Mucosa of stomach (tissue), 1 donor: ENCODE data around the gene ERCC1.
"Not testable (repeated sequence)": the region's sequence is repeated elsewhere in the genome, so short reads cannot be mapped to it uniquely, and the experiment has no call there.

ENCODE experiments used
- H3K27me3 ChIP-seq: one replicate; pipeline ENCODE4 v1.7.0; 2013; ENCODE audit warnings: mild to moderate bottlenecking, low read length; ENCODE audit not compliant: control insufficient read depth, insufficient read depth
- H3K36me3 ChIP-seq: one replicate; pipeline ENCODE4 v1.7.0; 2013; ENCODE audit warnings: low read length; ENCODE audit not compliant: control insufficient read depth, insufficient read depth
- H3K4me1 ChIP-seq: one replicate; pipeline ENCODE4 v1.7.0; 2013; ENCODE audit warnings: mild to moderate bottlenecking, low read length; ENCODE audit not compliant: control insufficient read depth, insufficient read depth
- H3K4me3 ChIP-seq: one replicate; pipeline ENCODE4 v1.7.0; 2013; ENCODE audit warnings: low read length
- H3K9ac ChIP-seq: one replicate; pipeline ENCODE4 v1.7.0; 2013; ENCODE audit warnings: mild to moderate bottlenecking, low read length, moderate library complexity
- H3K9me3 ChIP-seq: one replicate; pipeline ENCODE4 v1.7.0; 2013; ENCODE audit warnings: mild to moderate bottlenecking, low read length, moderate library complexity; ENCODE audit not compliant: control insufficient read depth
- donor health status: Pancreatic carcinoma.

The ERCC1 gene

GRCh38 chr19:45421947-45422498 is 1.7 kb downstream of the ERCC1 start:
- H3K9me3 ChIP-seq = no peaks in the 10 kb centered on the region
- peaks cover 6% of the 10 kb centered on the region for H3K4me1 ChIP-seq
- no peak overlapping the region for H3K4me3 ChIP-seq
- H3K9ac ChIP-seq = no peak overlapping the region
- H3K36me3 ChIP-seq = no peaks in the 10 kb centered on the region
- H3K27me3 ChIP-seq = no peaks in the 10 kb centered on the region

DNA sequence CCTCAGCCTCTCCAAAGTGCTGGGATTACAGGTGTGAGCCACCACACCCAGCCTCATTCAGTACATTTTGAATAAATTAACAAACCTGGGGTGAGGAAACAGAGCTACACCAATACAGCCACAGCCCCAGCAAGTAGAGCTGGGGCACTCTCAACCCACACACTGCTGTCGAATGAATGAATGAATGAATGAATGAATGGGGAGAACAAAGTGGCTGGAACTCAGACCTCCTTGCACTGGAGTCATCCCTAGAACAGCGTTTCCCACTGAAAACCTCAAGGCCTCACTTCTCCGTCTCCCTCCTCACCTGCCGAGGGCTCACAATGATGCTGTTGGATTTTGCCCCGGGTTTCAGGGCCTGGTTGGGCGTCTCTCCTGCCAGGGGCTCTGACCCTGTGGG is 2.8 kb downstream of the ERCC1 start:
- H3K36me3 ChIP-seq = no peaks in the 10 kb centered on the region
- H3K4me3 ChIP-seq = no peak overlapping the region
- H3K4me1 ChIP-seq = peaks cover 6% of the 10 kb centered on the region
- no peak overlapping the region for H3K9ac ChIP-seq
- no peaks in the 10 kb centered on the region for H3K27me3 ChIP-seq
- no peaks in the 10 kb centered on the region for H3K9me3 ChIP-seq

GRCh38 chr19:45420356-45420755 is 3.4 kb downstream of the ERCC1 start:
- Histone ChIP-seq H3K4me3 (no peak overlapping the region), H3K4me1 (peaks cover 6% of the 10 kb centered on the region), H3K36me3 (no peaks in the 10 kb centered on the region), H3K9me3 (no peaks in the 10 kb centered on the region), H3K9ac (no peak overlapping the region), H3K27me3 (no peaks in the 10 kb centered on the region)

DNA sequence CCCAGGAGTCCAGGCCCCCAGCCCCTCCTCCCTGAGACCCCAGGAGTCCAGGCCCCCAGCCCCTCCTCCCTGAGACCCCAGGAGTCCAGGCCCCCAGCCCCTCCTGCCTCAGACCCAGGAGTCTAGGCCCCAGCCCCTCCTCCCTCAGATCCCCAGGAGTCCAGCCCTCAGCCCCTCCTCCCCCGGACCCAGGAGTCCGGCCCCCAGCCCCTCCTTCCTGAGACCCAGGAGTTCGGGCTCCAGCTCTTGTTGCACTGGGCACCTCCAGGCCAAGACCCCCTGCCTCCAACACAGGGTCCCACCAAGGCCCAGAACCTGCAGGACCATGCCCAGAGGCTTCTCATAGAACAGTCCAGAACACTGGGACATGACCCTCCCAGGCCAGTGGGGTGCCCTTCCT is 3.8 kb downstream of the ERCC1 start:
- Histone ChIP-seq H3K9ac (no peak overlapping the region), H3K4me3 (no peak overlapping the region), H3K27me3 (no peaks in the 10 kb centered on the region), H3K9me3 (no peaks in the 10 kb centered on the region), H3K4me1 (peaks cover 6% of the 10 kb centered on the region), H3K36me3 (no peaks in the 10 kb centered on the region)

DNA sequence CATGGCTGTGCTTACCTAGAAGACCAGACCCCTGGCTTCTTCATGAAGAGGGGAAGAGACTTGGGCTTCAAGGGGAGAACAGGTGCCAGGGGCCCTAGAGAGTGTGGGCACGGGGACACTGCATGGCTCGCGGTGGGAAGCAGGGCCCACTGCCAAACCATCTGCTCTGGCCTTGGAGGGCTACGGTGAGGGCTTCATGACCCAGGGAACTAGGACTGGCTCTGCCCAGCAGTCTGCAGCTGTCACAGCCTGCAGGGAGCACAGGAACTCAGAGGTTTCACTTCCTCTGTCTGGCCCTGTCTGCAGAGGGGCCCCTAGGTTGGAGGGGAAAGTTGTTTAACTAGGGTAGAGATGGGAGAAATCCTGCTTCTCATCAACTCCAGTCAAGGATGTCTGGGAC is 4.3 kb downstream of the ERCC1 start:
- Histone ChIP-seq H3K9me3 (no peaks in the 10 kb centered on the region), H3K36me3 (no peaks in the 10 kb centered on the region), H3K4me3 (no peak overlapping the region), H3K4me1 (peaks cover 6% of the 10 kb centered on the region), H3K27me3 (no peaks in the 10 kb centered on the region), H3K9ac (no peak overlapping the region)

- H3K9me3 ChIP-seq = no peaks in the 10 kb centered on the region
- no peak overlapping the region for H3K9ac ChIP-seq
- no peaks in the 10 kb centered on the region for H3K27me3 ChIP-seq
- peaks cover 6% of the 10 kb centered on the region for H3K4me1 ChIP-seq
- H3K36me3 ChIP-seq = no peaks in the 10 kb centered on the region
- H3K4me3 ChIP-seq = no peak overlapping the region
Measured at GRCh38 chr19:45418802-45419201, 4.9 kb downstream of the ERCC1 start.

DNA sequence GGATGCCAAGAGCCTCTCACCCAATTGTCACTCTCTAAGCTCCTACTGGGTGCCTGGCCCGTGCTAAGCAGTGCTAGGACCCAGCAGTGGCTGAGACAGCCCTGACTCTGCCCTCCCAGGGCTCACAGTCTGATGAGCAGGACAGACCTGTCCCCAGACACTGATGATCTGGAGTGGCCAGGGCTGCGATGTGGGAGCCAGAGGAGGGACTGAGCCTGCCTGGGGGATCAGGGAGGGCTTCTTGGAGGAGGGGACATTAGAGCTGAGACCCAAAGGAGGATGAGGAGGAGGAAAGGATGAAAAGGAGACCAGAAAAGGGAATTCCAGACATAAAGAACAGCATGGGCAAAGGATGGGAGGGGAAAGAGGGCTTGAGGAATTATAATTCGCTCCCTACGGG is 6.6 kb downstream of the ERCC1 start:
- Histone ChIP-seq H3K36me3 (no peaks in the 10 kb centered on the region), H3K9me3 (no peaks in the 10 kb centered on the region), H3K9ac (no peak overlapping the region), H3K4me3 (no peak overlapping the region), H3K27me3 (no peaks in the 10 kb centered on the region), H3K4me1 (no peaks in the 10 kb centered on the region)

GRCh38 chr19:45414468-45414867 is 9.2 kb downstream of the ERCC1 start:
- Histone ChIP-seq H3K4me3 (no peak overlapping the region), H3K36me3 (no peaks in the 10 kb centered on the region), H3K4me1 (no peaks in the 10 kb centered on the region), H3K27me3 (no peaks in the 10 kb centered on the region), H3K9ac (no peak overlapping the region), H3K9me3 (no peaks in the 10 kb centered on the region)

GRCh38 chr19:45413497-45413896 is 10.2 kb downstream of the ERCC1 start:
- H3K9me3 ChIP-seq = no peaks in the 10 kb centered on the region
- H3K27me3 ChIP-seq = no peaks in the 10 kb centered on the region
- no peaks in the 10 kb centered on the region for H3K4me1 ChIP-seq
- H3K4me3 ChIP-seq = no peak overlapping the region
- H3K9ac ChIP-seq = no peak overlapping the region
- no peaks in the 10 kb centered on the region for H3K36me3 ChIP-seq

DNA sequence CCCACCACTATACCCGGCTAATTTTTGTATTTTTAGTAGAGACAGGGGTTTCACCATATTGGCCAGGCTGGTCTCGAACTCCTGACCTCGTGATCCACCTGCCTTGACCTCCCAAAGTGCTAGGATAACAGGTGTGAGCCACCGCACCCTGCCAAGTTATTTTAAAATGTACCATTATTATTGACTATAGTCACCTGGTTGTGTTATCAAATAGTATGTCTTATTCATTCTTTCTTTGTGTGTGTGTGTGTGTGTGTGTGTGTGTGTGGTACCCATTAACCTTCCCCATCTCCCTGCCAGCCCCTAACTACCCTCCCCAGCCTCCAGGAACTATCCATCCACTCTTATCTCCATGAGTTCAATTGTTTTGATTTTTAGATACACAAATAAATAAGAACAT is 13.4 kb downstream of the ERCC1 start:
- H3K4me1 ChIP-seq, H3K9me3 ChIP-seq, H3K4me3 ChIP-seq, H3K36me3 ChIP-seq, H3K9ac ChIP-seq, H3K27me3 ChIP-seq: not testable (repeated sequence)

GRCh38 chr19:45409557-45409920 is 14.2 kb downstream of the ERCC1 start:
- no peaks in the 10 kb centered on the region for H3K36me3 ChIP-seq

GRCh38 chr19:45408830-45409556 is 14.7 kb downstream of the ERCC1 start:
- Histone ChIP-seq H3K9ac (no peak overlapping the region), H3K36me3 (no peaks in the 10 kb centered on the region), H3K4me3 (no peak overlapping the region), H3K27me3 (peaks cover 8% of the 10 kb centered on the region), H3K4me1 (peaks cover 19% of the 10 kb centered on the region), H3K9me3 (no peaks in the 10 kb centered on the region)

More at GRCh38 chr19:45409557-45409920, 14.2 kb downstream of the ERCC1 start:
- Histone ChIP-seq H3K9me3 (no peaks in the 10 kb centered on the region), H3K4me1 (peaks cover 15% of the 10 kb centered on the region), H3K27me3 (peaks cover 3% of the 10 kb centered on the region), H3K4me3 (no peak overlapping the region), H3K9ac (no peak overlapping the region)

DNA sequence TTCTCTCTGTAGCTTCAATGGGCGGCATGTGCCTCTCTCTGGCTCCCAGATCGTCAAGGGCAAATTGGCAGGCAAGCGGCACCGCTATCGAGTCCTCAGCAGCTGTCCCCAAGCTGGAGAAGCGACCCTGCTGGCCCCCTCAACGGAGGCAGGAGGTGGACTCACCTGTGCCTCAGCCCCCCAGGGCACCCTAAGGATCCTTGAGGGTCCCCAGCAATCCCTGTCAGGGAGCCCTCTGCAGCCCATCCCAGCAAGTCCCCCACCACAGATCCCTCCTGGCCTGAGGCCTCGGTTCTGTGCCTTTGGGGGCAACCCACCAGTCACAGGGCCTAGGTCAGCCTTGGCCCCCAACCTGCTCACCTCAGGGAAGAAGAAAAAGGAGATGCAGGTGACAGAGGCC is 15.6 kb downstream of the ERCC1 start:
- no peaks in the 10 kb centered on the region for H3K36me3 ChIP-seq
- H3K9me3 ChIP-seq = no peaks in the 10 kb centered on the region
- peaks cover 8% of the 10 kb centered on the region for H3K27me3 ChIP-seq
- H3K4me1 ChIP-seq = peaks cover 28% of the 10 kb centered on the region
- no peak overlapping the region for H3K9ac ChIP-seq
- H3K4me3 ChIP-seq = no peak overlapping the region
